GM10248 (cell line): ENCODE measurements around the gene UBE2QL1.

ENCODE experiments used
- CTCF ChIA-PET: fragments of 300-600 bp; sonication (Branson Sonifier 250); formaldehyde crosslinking; extraction: SDS; loops from one replicate; lab custom pipeline; 2021; ENCODE audit warnings: antibody characterized with exemption; lab: Yijun Ruan, JAX
- POLR2A ChIA-PET: fragments of 350-650 bp; sonication (Branson Sonifier 250); formaldehyde crosslinking; extraction: SDS; loops from one replicate; lab custom pipeline; 2020; ENCODE audit warnings: antibody characterized with exemption; lab: Yijun Ruan, JAX
- DNase-seq: peaks from one replicate; pipeline ENCODE4 v3.0.0; 2012; ENCODE audit errors: extremely low spot score
- CTCF ChIP-seq: IDR thresholded peaks from 2 replicates; pipeline ENCODE4 v1.5.1; 2012; ENCODE audit warnings: mild to moderate bottlenecking, low read depth; ENCODE audit errors: extremely low read depth, missing control alignments, control extremely low read depth

The UBE2QL1 gene

GRCh38 chr5:6486074-6486473 lies 37.4 kb downstream of the UBE2QL1 start:
- ChIA-PET CTCF (interaction anchor here (1.3 kb wide), 1 partner anchor 8 kb away, joined by 7 read pairs; no protein-coding TSS in a partner anchor), POLR2A (no interaction called here)
- no peak for DNase-seq
- no peak for TF ChIP-seq CTCF

GRCh38 chr5:6487081-6487480 lies 38.4 kb downstream of the UBE2QL1 start:
- ChIA-PET CTCF (no interaction called here), POLR2A (no interaction called here)
- TF ChIP-seq CTCF = no peak
- DNase-seq = no peak

GRCh38 chr5:6488021-6488420 lies 39.4 kb downstream of the UBE2QL1 start:
- no peak for TF ChIP-seq CTCF
- DNase-seq = no peak
- ChIA-PET CTCF (no interaction called here), POLR2A (no interaction called here)

- no peak for TF ChIP-seq CTCF
- ChIA-PET CTCF (no interaction called here), POLR2A (no interaction called here)
- DNase-seq = no peak
Observed at GRCh38 chr5:6489643-6490185, 41.1 kb downstream of the UBE2QL1 start.

- ChIA-PET POLR2A (no interaction called here), CTCF (no interaction called here)
- no peak for DNase-seq
- TF ChIP-seq CTCF = no peak
Observed at GRCh38 chr5:6490246-6490645, 41.6 kb downstream of the UBE2QL1 start.

GRCh38 chr5:6490693-6491092 lies 42.0 kb downstream of the UBE2QL1 start:
- DNase-seq = no peak
- ChIA-PET POLR2A (no interaction called here), CTCF (no interaction called here)
- TF ChIP-seq CTCF = no peak
